HepG2 (cell line): ENCODE results near the gene MTHFD1. TPM values are rescaled to one million over a fixed set of nuclear protein-coding genes. Genes with fewer than 3 reads are reported as not detected.

Source experiments
- ATAC-seq: fragments of 200-7000 bp; cut with Tn5 transposase; 3 replicates; pipeline ENCODE4 v1.9.1; 2020; ENCODE audit warnings: mild to moderate bottlenecking, moderate library complexity
- BruUV-seq: library from RNA; stranded (reverse); fragments of 400-500 nt; replicated peaks from 2 replicates; lab custom pipeline; 2021; lab: Mats Ljungman, UMichigan
- CTCF ChIA-PET: fragments of 300-600 bp; formaldehyde crosslinking; extraction: SDS; loops from one replicate; lab custom pipeline; 2021; ENCODE audit warnings: low total read pairs, inconsistent platforms, low intra/inter-chr PET ratio; lab: Yijun Ruan, JAX
- POLR2A ChIA-PET: fragments of 350-600 bp; sonication (Branson Sonifier 250); formaldehyde crosslinking; loops from one replicate; lab custom pipeline; 2020; ENCODE audit warnings: antibody characterized with exemption, inconsistent platforms; lab: Yijun Ruan, JAX
- DNase-seq: peaks from one replicate; pipeline ENCODE4 v3.0.0-alpha.2; 2015; ENCODE audit warnings: low spot score
- FAIRE-seq: peaks from 3 replicates; lab custom pipeline; 2011; peaks lifted over from hg19 to GRCh38; lab: Jason Lieb, UNC
- H2AFZ ChIP-seq: one replicate; pipeline ENCODE4 v1.6.1; 2011; ENCODE audit warnings: low read length, inconsistent platforms
- H3K27ac ChIP-seq: fragments of 300-600 bp; 3 replicates; pipeline ENCODE4 v1.8.0; 2011; ENCODE audit warnings: mixed run types, mild to moderate bottlenecking, mixed read lengths, low read length, inconsistent platforms; ENCODE audit not compliant: insufficient read depth; ENCODE audit errors: extremely low read length
- H3K27me3 ChIP-seq, 2 experiments: fragments of 200-600 bp in 1 of 2; 2 replicates in 1 of 2; 3 replicates in 1 of 2; pipeline versions ENCODE4 v1.6.0 to v1.8.0; 2011; ENCODE audit warnings: low read length in 2 of 2, mild to moderate bottlenecking in 2 of 2, moderate library complexity in 2 of 2, inconsistent platforms in 1 of 2; ENCODE audit not compliant: insufficient read depth in 2 of 2, control insufficient read depth in 1 of 2
- H3K36me3 ChIP-seq, 2 experiments: fragments of 200-600 bp in 1 of 2; replicated peaks in 1 of 2; 2 replicates in 1 of 2; 3 replicates in 1 of 2; pipeline versions ENCODE4 v1.5.1 to v1.8.0; 2011; ENCODE audit warnings: low read length in 2 of 2, inconsistent platforms in 1 of 2; ENCODE audit not compliant: insufficient read depth in 2 of 2, control insufficient read depth in 1 of 2
- H3K4me1 ChIP-seq: 2 replicates; pipeline ENCODE4 v1.5.1; 2012; ENCODE audit warnings: low read length, inconsistent platforms; ENCODE audit not compliant: insufficient read depth
- H3K4me2 ChIP-seq: 2 replicates; pipeline ENCODE4 v1.6.0; 2011; ENCODE audit warnings: low read depth, low read length, inconsistent platforms
- H3K4me3 ChIP-seq, 3 experiments: fragments of 200-600 bp in 1 of 3; sonication (generic), shearing (Covaris generic) in 1 of 3; replicated peaks in 1 of 3; 2 replicates each; pipeline ENCODE4 v1.5.1; 2011 to 2016; ENCODE audit warnings: low read length in 3 of 3, inconsistent platforms in 2 of 3, low read depth in 2 of 3, mild to moderate bottlenecking in 2 of 3, control low read depth in 1 of 3, mixed read lengths in 1 of 3; ENCODE audit not compliant: insufficient read depth in 1 of 3
- H3K79me2 ChIP-seq: one replicate; pipeline ENCODE4 v1.6.1; 2011; ENCODE audit warnings: low read length, inconsistent platforms; ENCODE audit not compliant: insufficient read depth
- H3K9ac ChIP-seq: 2 replicates; pipeline ENCODE4 v1.6.0; 2011; ENCODE audit warnings: mild to moderate bottlenecking, low read depth, low read length, inconsistent platforms; ENCODE audit not compliant: insufficient read depth
- H3K9me3 ChIP-seq: 2 replicates; pipeline ENCODE4 v1.5.1; 2012; ENCODE audit warnings: mild to moderate bottlenecking, low read length
- H4K20me1 ChIP-seq: 2 replicates; pipeline ENCODE4 v1.6.0; 2011; ENCODE audit warnings: inconsistent platforms, mild to moderate bottlenecking, low read length, moderate library complexity; ENCODE audit not compliant: insufficient read depth
- IRX3 ChIP-seq: sonication (generic); formaldehyde crosslinking; IDR thresholded peaks from 2 replicates; pipeline ENCODE4 v1.8.1; 2023; ENCODE audit warnings: mild to moderate bottlenecking, low read depth, missing genetic modification reagents, borderline replicate concordance
- NONO ChIP-seq, 2 experiments: fragments of 450-650 bp in 1 of 2; sonication (generic) in 1 of 2; formaldehyde crosslinking in 1 of 2; IDR thresholded peaks in 1 of 2; conservative IDR thresholded peaks in 1 of 2; 2 replicates each; pipeline versions ENCODE4 v1.6.1 to v1.8.0; 2017 to 2022; ENCODE audit warnings: mild to moderate bottlenecking in 1 of 2, missing genetic modification reagents in 1 of 2, moderate library complexity in 1 of 2
- POLR2AphosphoS2 ChIP-seq: IDR thresholded peaks from 2 replicates; pipeline ENCODE4 v1.6.1; 2011; ENCODE audit warnings: low read depth, low read length, improper control_type of control experiment
- SAP130 ChIP-seq: IDR thresholded peaks from 2 replicates; pipeline ENCODE4 v1.6.1; 2016; ENCODE audit warnings: low read depth
- SPEN ChIP-seq: sonication (generic); formaldehyde crosslinking; IDR thresholded peaks from 2 replicates; pipeline ENCODE4 v1.5.1; 2020; ENCODE audit warnings: low read depth, mild to moderate bottlenecking, missing genetic modification reagents
- ZFP1 ChIP-seq: IDR thresholded peaks from 2 replicates; pipeline ENCODE4 v1.6.1; 2016
- ZIK1 ChIP-seq: sonication (generic); formaldehyde crosslinking; IDR thresholded peaks from 2 replicates; pipeline ENCODE4 v1.5.0; 2020; ENCODE audit warnings: mild to moderate bottlenecking, low read depth, missing genetic modification reagents, borderline replicate concordance
- WGBS: methylation state at CpG from one replicate; pipeline ENCODE4 v1.1.6; 2017; ENCODE audit warnings: low lambda C conversion rate; 5-methylcytosine and 5-hydroxymethylcytosine counted together
- in situ Hi-C: cut with HindIII; loops from 2 replicates; pipeline ENCODE4 v1.10.0; 2017; ENCODE audit warnings: low pct_unique_long_range_greater_than_20kb; ENCODE audit not compliant: extremely low pct_ligation_motif_present
- intact Hi-C: fragments of 100-400 bp; cut with micrococcal nuclease; formaldehyde crosslinking; loops from one replicate; pipeline ENCODE4 v1.10.0; 2022; ENCODE audit not compliant: unreplicated experiment
- polyA plus RNA-seq, 8 experiments: library from polyadenylated mRNA; depleted of rRNA in 3 of 8; stranded (reverse) in 7 of 8; unstranded in 1 of 8; fragments of >200 nt; fragmentation: Illumina TruSeq in 4 of 8; extraction: Trizol in 4 of 8; gene quantifications; 2 replicates each; pipeline versions ENCODE4 v1.2.1 to v1.2.3, GENCODE V29; 2011 to 2016; ENCODE audit warnings: low read depth in 4 of 8, missing spikeins in 1 of 8, mixed read lengths in 1 of 8; ENCODE audit not compliant: insufficient read depth in 1 of 8
- total RNA-seq, 5 experiments: library from RNA; depleted of rRNA; stranded (reverse); fragments of >200 nt; fragmentation: Illumina TruSeq; extraction: Trizol; gene quantifications; 2 replicates each; pipeline ENCODE4 v1.2.3, GENCODE V29; 2016; ENCODE audit warnings: low read depth in 1 of 5
- TF ChIP-seq, protein P1 (sequence below): sonication (generic); formaldehyde crosslinking; IDR thresholded peaks from 2 replicates; pipeline ENCODE4 v1.4.0; 2020; ENCODE audit warnings: missing genetic modification reagents
- TF ChIP-seq, protein P2 (sequence below): sonication (generic); formaldehyde crosslinking; IDR thresholded peaks from 2 replicates; pipeline ENCODE4 v1.4.0; 2020; ENCODE audit warnings: missing genetic modification reagents

The MTHFD1 gene
- total and polyA plus RNA-seq, 2 of the 13 experiments (the other 11 are each of a cell fraction or from before 2014, with no cell fraction given), result 31.0 to 106 TPM

DNA sequence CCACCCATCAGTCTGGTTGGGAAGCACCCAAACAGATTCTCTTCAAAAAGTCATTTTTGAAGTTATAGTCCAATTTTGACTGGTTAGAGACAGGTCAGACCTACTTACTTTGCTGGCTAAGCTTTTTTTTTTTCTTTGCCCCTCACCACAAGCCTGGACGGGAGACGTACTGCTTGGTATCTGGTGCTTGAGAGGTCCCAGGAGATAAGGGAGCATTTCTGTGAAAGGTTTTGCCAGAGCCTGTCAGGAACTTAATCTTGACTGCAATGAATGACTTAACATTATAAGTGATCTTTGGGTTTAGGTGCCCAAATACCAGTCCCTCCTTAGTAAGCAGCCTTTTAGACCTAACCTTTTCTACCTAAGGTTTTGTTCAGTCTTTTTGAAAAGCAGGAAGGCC is 6.3 kb downstream of the MTHFD1 start (continued):
- TF ChIP-seq SPEN, result no peak
- no peak for TF ChIP-seq IRX3 (CRISPR knock-in tag)
- TF ChIP-seq, protein P1, sequence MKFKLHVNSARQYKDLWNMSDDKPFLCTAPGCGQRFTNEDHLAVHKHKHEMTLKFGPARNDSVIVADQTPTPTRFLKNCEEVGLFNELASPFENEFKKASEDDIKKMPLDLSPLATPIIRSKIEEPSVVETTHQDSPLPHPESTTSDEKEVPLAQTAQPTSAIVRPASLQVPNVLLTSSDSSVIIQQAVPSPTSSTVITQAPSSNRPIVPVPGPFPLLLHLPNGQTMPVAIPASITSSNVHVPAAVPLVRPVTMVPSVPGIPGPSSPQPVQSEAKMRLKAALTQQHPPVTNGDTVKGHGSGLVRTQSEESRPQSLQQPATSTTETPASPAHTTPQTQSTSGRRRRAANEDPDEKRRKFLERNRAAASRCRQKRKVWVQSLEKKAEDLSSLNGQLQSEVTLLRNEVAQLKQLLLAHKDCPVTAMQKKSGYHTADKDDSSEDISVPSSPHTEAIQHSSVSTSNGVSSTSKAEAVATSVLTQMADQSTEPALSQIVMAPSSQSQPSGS, result no peak

DNA sequence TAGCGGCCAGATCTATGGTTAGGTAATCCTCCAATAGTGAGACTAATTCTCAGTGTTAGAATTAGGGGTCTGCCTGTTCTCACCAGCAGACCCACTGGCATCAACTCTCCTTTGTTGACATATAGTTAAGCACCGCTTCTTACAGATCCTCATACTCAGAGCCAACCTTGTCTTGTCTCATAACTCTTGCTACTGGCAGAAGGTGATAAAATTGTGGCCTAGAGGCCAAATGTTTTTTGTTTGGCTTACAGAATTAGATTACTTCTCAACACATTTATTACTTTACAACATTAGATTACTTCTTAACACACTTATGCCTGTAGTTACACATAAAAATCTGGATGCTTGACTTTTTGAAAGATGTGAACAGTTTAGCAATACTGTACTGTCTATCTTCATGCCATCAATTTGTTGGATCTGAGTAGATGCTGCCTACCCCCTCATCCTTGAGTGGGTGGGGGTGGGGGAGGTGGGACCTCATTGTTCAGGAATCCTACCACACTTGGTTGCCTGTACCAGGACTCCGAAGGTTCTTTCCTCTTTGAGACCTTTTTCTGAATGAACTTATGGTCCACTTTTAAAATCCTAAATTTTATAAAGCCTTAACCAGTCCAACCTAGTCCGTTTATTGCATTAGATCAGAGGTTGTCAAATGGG is 7.0 kb downstream of the MTHFD1 start:
- in situ Hi-C loops, result no loop called here
- no peak overlapping the region for H2AFZ ChIP-seq
- no peaks in the 10 kb centered on the region; a peak in 2 of 5 replicates for H3K36me3 ChIP-seq
- intact Hi-C loops, result no loop called here
- no peak for FAIRE-seq
- TF ChIP-seq SAP130 (CRISPR knock-in tag) (no peak), NONO (IDR thresholded peaks at IDR 0.05) (no peak), NONO (CRISPR knock-in tag; conservative IDR thresholded peaks at IDR 0.05) (no peak), ZIK1 (CRISPR knock-in tag) (no peak), POLR2AphosphoS2 (no peak), ZFP1 (CRISPR knock-in tag) (no peak)
- TF ChIP-seq, protein P2, sequence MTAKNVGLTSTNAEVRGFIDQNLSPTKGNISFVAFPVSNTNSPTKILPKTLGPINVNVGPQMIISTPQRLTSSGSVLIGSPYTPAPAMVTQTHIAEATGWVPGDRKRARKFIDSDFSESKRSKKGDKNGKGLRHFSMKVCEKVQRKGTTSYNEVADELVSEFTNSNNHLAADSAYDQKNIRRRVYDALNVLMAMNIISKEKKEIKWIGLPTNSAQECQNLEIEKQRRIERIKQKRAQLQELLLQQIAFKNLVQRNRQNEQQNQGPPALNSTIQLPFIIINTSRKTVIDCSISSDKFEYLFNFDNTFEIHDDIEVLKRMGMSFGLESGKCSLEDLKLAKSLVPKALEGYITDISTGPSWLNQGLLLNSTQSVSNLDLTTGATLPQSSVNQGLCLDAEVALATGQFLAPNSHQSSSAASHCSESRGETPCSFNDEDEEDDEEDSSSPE (CRISPR knock-in tag), result no peak
- H3K79me2 ChIP-seq, result peaks cover 80% of the 10 kb centered on the region
- no peak for DNase-seq
- ATAC-seq, result no peak
- H3K27me3 ChIP-seq, result no peaks in the 10 kb centered on the region
- CTCF ChIA-PET, result no interaction called here
- H4K20me1 ChIP-seq, result no peaks in the 10 kb centered on the region; the same call in 1 of the 2 replicates
- POLR2A ChIA-PET, result no interaction called here
- no peak overlapping the region for H3K4me2 ChIP-seq
- H3K27ac ChIP-seq, result no peak overlapping the region
- H3K4me1 ChIP-seq, result peaks cover 50% of the 10 kb centered on the region
- no TSS peak for BruUV-seq
- 95% methylated on average over 4 of the region's 4 CpGs for WGBS
- H3K9ac ChIP-seq, result no peak overlapping the region
- no peaks in the 10 kb centered on the region for H3K9me3 ChIP-seq
- no peak overlapping the region for H3K4me3 ChIP-seq
